SK-N-SH (cell line): ENCODE data around the gene DECR2. TPM values are rescaled to one million over a fixed set of nuclear protein-coding genes. Genes with fewer than 3 reads are reported as not detected.
A peak's percentile ranks its signal among the peaks of the same experiment; 100 is the strongest.

Experiments used
- CTCF ChIA-PET: fragments of 300-600, 350-600 bp; formaldehyde crosslinking; extraction: SDS; loops from one replicate; lab custom pipeline; 2021; lab: Yijun Ruan, JAX
- POLR2A ChIA-PET: fragments of 350-600 bp; sonication (Branson Sonifier 250); formaldehyde crosslinking; extraction: SDS; loops from one replicate; lab custom pipeline; 2020; ENCODE audit warnings: antibody characterized with exemption, inconsistent platforms; lab: Yijun Ruan, JAX
- DNase-seq: peaks from one replicate; pipeline ENCODE4 v3.0.0; 2012
- H2AFZ ChIP-seq: fragments of 200-600 bp; sonication (generic); 2 replicates; pipeline ENCODE4 v1.8.1; 2016; ENCODE audit warnings: antibody characterized with exemption, mild to moderate bottlenecking, low read depth
- H3F3A ChIP-seq: fragments of 200-600 bp; sonication (generic); replicated peaks from 2 replicates; pipeline ENCODE3; 2016; ENCODE audit warnings: antibody characterized with exemption, mild to moderate bottlenecking; ENCODE audit not compliant: insufficient read depth
- H3K27ac ChIP-seq, 2 experiments: fragments of 200-500 bp in 1 of 2; fragments of 200-600 bp in 1 of 2; sonication (Bioruptor generic) in 1 of 2; sonication (generic), shearing (Covaris generic) in 1 of 2; 2 replicates each; pipeline versions ENCODE4 v1.5.1 to v1.6.1; 2014 to 2016; ENCODE audit warnings: low read depth in 2 of 2, inconsistent platforms in 1 of 2, low read length in 1 of 2, mild to moderate bottlenecking in 1 of 2, mixed read lengths in 1 of 2
- H3K27me3 ChIP-seq: fragments of 200-600 bp; sonication (generic), shearing (Covaris generic); 2 replicates; pipeline ENCODE4 v1.6.1; 2016; ENCODE audit warnings: mixed run types; ENCODE audit not compliant: insufficient read depth
- H3K36me3 ChIP-seq, 2 experiments: fragments of 200-500 bp in 1 of 2; fragments of 200-600 bp in 1 of 2; sonication (Bioruptor generic) in 1 of 2; sonication (generic) in 1 of 2; replicated peaks in 1 of 2; 2 replicates each; pipeline versions ENCODE3 to v1.5.1; 2014 to 2016; ENCODE audit warnings: low read length in 1 of 2, mild to moderate bottlenecking in 1 of 2; ENCODE audit not compliant: insufficient read depth in 2 of 2, control insufficient read depth in 1 of 2
- H3K4me1 ChIP-seq, 2 experiments: fragments of 200-500 bp in 1 of 2; fragments of 200-600 bp in 1 of 2; sonication (Bioruptor generic) in 1 of 2; sonication (generic), shearing (Covaris generic) in 1 of 2; 2 replicates each; pipeline versions ENCODE4 v1.5.1 to v1.6.1; 2014 to 2016; ENCODE audit warnings: low read depth in 1 of 2, low read length in 1 of 2, mixed run types in 1 of 2; ENCODE audit not compliant: insufficient read depth in 2 of 2, control insufficient read depth in 1 of 2
- H3K4me2 ChIP-seq: fragments of 200-600 bp; sonication (generic), shearing (Covaris generic); 2 replicates; pipeline ENCODE4 v1.6.1; 2017; ENCODE audit warnings: mixed run types
- H3K4me3 ChIP-seq, 2 experiments: fragments of 200-500 bp in 1 of 2; fragments of 200-600 bp in 1 of 2; sonication (Bioruptor generic) in 1 of 2; sonication (generic), shearing (Covaris generic) in 1 of 2; 2 replicates each; pipeline versions ENCODE4 v1.5.1 to v1.8.1; 2014 to 2016; ENCODE audit warnings: low read depth in 2 of 2, inconsistent platforms in 1 of 2, low read length in 1 of 2, mild to moderate bottlenecking in 1 of 2, mixed read lengths in 1 of 2, moderate library complexity in 1 of 2
- H3K79me2 ChIP-seq: fragments of 200-600 bp; sonication (generic); 2 replicates; pipeline ENCODE4 v1.8.1; 2017; ENCODE audit warnings: mild to moderate bottlenecking; ENCODE audit not compliant: insufficient read depth
- H3K9ac ChIP-seq: fragments of 200-600 bp; sonication (generic); 2 replicates; pipeline ENCODE4 v1.6.1; 2017; ENCODE audit warnings: mixed run types
- H3K9me2 ChIP-seq: fragments of 200-600 bp; sonication (generic); 2 replicates; pipeline ENCODE4 v1.6.1; 2017; ENCODE audit warnings: mixed run types
- H3K9me3 ChIP-seq: fragments of 200-600 bp; sonication (generic); 2 replicates; pipeline ENCODE4 v1.6.1; 2017; ENCODE audit warnings: mixed run types, mild to moderate bottlenecking, moderate library complexity
- H4K20me1 ChIP-seq: fragments of 200-600 bp; sonication (generic); 2 replicates; pipeline ENCODE4 v1.6.1; 2017; ENCODE audit warnings: mild to moderate bottlenecking, mixed run types; ENCODE audit not compliant: insufficient read depth
- CHD2 ChIP-seq: fragments of 150-350 bp; IDR thresholded peaks from 2 replicates; pipeline ENCODE4 v1.6.1; 2018; ENCODE audit warnings: low read length; ENCODE audit not compliant: partially characterized antibody
- ELF1 ChIP-seq: IDR thresholded peaks from 2 replicates; pipeline ENCODE4 v1.4.0; 2012
- FOSL2 ChIP-seq: IDR thresholded peaks from 2 replicates; pipeline ENCODE4 v1.4.0; 2012; ENCODE audit warnings: low read depth, mild to moderate bottlenecking, moderate library complexity, borderline replicate concordance
- FOXM1 ChIP-seq: IDR thresholded peaks from 2 replicates; pipeline ENCODE4 v1.4.0; 2012; ENCODE audit warnings: low read depth, mild to moderate bottlenecking
- GABPA ChIP-seq: IDR thresholded peaks from 2 replicates; pipeline ENCODE4 v1.4.0; 2012; ENCODE audit warnings: low read depth, mild to moderate bottlenecking
- GATA2 ChIP-seq: sonication (generic); formaldehyde crosslinking; IDR thresholded peaks from 2 replicates; pipeline ENCODE4 v1.5.0; 2020; ENCODE audit warnings: mild to moderate bottlenecking, missing genetic modification reagents
- IRF3 ChIP-seq: fragments of 150-350 bp; IDR thresholded peaks from 2 replicates; pipeline ENCODE4 v1.6.1; 2016; ENCODE audit warnings: mild to moderate bottlenecking, low read depth, low read length
- JUND ChIP-seq: IDR thresholded peaks from 2 replicates; pipeline ENCODE4 v1.4.0; 2012
- MEF2A ChIP-seq: IDR thresholded peaks from 2 replicates; pipeline ENCODE4 v1.4.0; 2012; ENCODE audit warnings: low read depth, borderline replicate concordance
- NFIC ChIP-seq: IDR thresholded peaks from 2 replicates; pipeline ENCODE4 v1.4.0; 2012; ENCODE audit warnings: borderline replicate concordance
- NRF1 ChIP-seq: IDR thresholded peaks from 2 replicates; pipeline ENCODE4 v1.6.1; 2012; ENCODE audit warnings: low read depth, mild to moderate bottlenecking, low read length
- POLR2AphosphoS5 ChIP-seq: IDR thresholded peaks from 2 replicates; pipeline ENCODE4 v1.6.1; 2012; ENCODE audit warnings: low read depth, low read length
- RAD21 ChIP-seq: IDR thresholded peaks from 2 replicates; pipeline ENCODE4 v1.6.1; 2012; ENCODE audit warnings: mild to moderate bottlenecking, low read length
- RCOR1 ChIP-seq: fragments of 150-350 bp; IDR thresholded peaks from 2 replicates; pipeline ENCODE4 v1.6.1; 2017; ENCODE audit warnings: antibody characterized with exemption, low read length
- RXRA ChIP-seq: IDR thresholded peaks from 2 replicates; pipeline ENCODE4 v1.4.0; 2012; ENCODE audit warnings: low read depth, mild to moderate bottlenecking, borderline replicate concordance
- SMC3 ChIP-seq: IDR thresholded peaks from 2 replicates; pipeline ENCODE4 v1.6.1; 2012; ENCODE audit warnings: low read depth, low read length, improper control_type of control experiment
- YY1 ChIP-seq: IDR thresholded peaks from 2 replicates; pipeline ENCODE4 v1.4.0; 2012; ENCODE audit warnings: low read depth, mild to moderate bottlenecking
- WGBS: methylation state at CpG from one replicate; pipeline ENCODE4 v1.1.6; 2017; ENCODE audit warnings: low lambda C conversion rate; 5-methylcytosine and 5-hydroxymethylcytosine counted together
- polyA plus RNA-seq, 3 experiments: library from polyadenylated mRNA; depleted of rRNA; stranded (reverse); fragments of >200 nt; gene quantifications; 2 replicates each; pipeline ENCODE4 v1.2.3, GENCODE V29; 2012
- TF ChIP-seq, protein P1 (sequence below): fragments of 200-600 bp; sonication (generic); IDR thresholded peaks from 2 replicates; pipeline ENCODE4 v1.6.1; 2017; ENCODE audit warnings: antibody characterized with exemption, mild to moderate bottlenecking, moderate library complexity
- TF ChIP-seq, protein P2 (sequence below): IDR thresholded peaks from 2 replicates; pipeline ENCODE4; 2012
- TF ChIP-seq, protein P3 (sequence below): IDR thresholded peaks from 2 replicates; pipeline ENCODE4 v1.4.0; 2012; ENCODE audit warnings: low read depth, borderline replicate concordance
- TF ChIP-seq, protein P4 (sequence below): IDR thresholded peaks from 2 replicates; pipeline ENCODE4 v1.4.0; 2012; ENCODE audit warnings: low read depth
- TF ChIP-seq, protein P5 (sequence below): IDR thresholded peaks from 2 replicates; pipeline ENCODE4 v1.4.0; 2012; ENCODE audit warnings: low read depth, borderline replicate concordance

Gene DECR2
- polyA plus RNA-seq, 1 of the 3 experiments (the other 2 are of a cell fraction): 53.0 TPM

GRCh38 chr16:457732-458400 is 56.2 kb downstream of the DECR2 start:
- whole genome bisulfite sequencing: 91% methylated on average over 7 of the region's 14 CpGs
- DNase-seq: peak; percentile 53
- no peaks in the 10 kb centered on the region for H3K9me2 ChIP-seq
- POLR2A ChIA-PET: no interaction called here
- H3K27me3 ChIP-seq: no peaks in the 10 kb centered on the region
- peaks cover 29% of the 10 kb centered on the region; the same call in 1 of the 2 replicates for H4K20me1 ChIP-seq
- H3K4me3 ChIP-seq: no peak overlapping the region
- H3K79me2 ChIP-seq: peaks cover 61% of the 10 kb centered on the region
- H3K9ac ChIP-seq: no peak overlapping the region
- no peak for TF ChIP-seq FOXM1
- no peak for TF ChIP-seq RAD21
- TF ChIP-seq NFIC: no peak
- no peak for TF ChIP-seq POLR2AphosphoS5
- H3K27ac ChIP-seq: peak overlapping the region; percentile 31 to 47; a peak in 3 of 4 replicates
- H3F3A ChIP-seq: peaks cover 14% of the 10 kb centered on the region
- H3K36me3 ChIP-seq: peaks cover 5 to 6% of the 10 kb centered on the region in 2 experiments
- H3K9me3 ChIP-seq: no peaks in the 10 kb centered on the region
- CTCF ChIA-PET: interaction anchor here (0.7 kb wide), 1 partner anchor 13 kb away, joined by 3 read pairs; no protein-coding TSS in a partner anchor
- peaks cover 10 to 12% of the 10 kb centered on the region in 2 experiments; a peak in 2 of 4 replicates for H3K4me1 ChIP-seq
- no peak overlapping the region for H3K4me2 ChIP-seq
- H2AFZ ChIP-seq: no peak overlapping the region

DNA sequence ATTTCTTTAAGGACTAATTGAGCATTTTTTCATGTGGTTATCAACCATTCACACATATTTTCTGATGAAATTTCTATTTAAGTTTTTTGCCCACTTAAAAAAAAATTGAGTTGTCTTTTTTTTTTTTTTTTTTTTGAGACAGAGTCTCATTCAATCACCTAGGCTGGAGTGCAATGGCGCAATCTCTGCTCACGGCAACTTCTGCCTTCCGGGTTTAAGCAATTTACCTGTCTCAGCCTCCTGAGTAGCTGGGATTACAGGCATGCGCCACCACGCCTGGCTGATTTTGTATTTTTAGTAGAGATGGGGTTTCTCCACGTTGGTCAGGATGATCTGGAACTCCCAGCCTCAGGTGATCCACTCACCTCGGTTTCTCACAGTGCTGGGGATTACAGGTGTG is 58.1 kb downstream of the DECR2 start:
- Histone ChIP-seq H3K36me3 (peaks cover 5 to 6% of the 10 kb centered on the region in 2 experiments), H3K4me2 (no peak overlapping the region), H3K4me3 (no peak overlapping the region), H3K9ac (no peak overlapping the region), H3F3A (peaks cover 14% of the 10 kb centered on the region), H3K79me2 (peaks cover 57% of the 10 kb centered on the region), H3K27ac (no peak overlapping the region), H2AFZ (no peak overlapping the region), H4K20me1 (peaks cover 36% of the 10 kb centered on the region; the same call in 1 of the 2 replicates), H3K4me1 (peaks cover 10 to 12% of the 10 kb centered on the region in 2 experiments; a peak in 2 of 4 replicates), H3K27me3 (no peaks in the 10 kb centered on the region), H3K9me3 (no peaks in the 10 kb centered on the region), H3K9me2 (no peaks in the 10 kb centered on the region)
- 94% methylated on average over 7 of the region's 7 CpGs for WGBS
- no peak for DNase-seq
- ChIA-PET CTCF (no interaction called here), POLR2A (no interaction called here)
- no peak for TF ChIP-seq SMC3
- TF ChIP-seq, protein P1, sequence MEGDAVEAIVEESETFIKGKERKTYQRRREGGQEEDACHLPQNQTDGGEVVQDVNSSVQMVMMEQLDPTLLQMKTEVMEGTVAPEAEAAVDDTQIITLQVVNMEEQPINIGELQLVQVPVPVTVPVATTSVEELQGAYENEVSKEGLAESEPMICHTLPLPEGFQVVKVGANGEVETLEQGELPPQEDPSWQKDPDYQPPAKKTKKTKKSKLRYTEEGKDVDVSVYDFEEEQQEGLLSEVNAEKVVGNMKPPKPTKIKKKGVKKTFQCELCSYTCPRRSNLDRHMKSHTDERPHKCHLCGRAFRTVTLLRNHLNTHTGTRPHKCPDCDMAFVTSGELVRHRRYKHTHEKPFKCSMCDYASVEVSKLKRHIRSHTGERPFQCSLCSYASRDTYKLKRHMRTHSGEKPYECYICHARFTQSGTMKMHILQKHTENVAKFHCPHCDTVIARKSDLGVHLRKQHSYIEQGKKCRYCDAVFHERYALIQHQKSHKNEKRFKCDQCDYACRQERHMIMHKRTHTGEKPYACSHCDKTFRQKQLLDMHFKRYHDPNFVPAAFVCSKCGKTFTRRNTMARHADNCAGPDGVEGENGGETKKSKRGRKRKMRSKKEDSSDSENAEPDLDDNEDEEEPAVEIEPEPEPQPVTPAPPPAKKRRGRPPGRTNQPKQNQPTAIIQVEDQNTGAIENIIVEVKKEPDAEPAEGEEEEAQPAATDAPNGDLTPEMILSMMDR: no peak
- no peak for TF ChIP-seq MEF2A
- TF ChIP-seq, protein P2, sequence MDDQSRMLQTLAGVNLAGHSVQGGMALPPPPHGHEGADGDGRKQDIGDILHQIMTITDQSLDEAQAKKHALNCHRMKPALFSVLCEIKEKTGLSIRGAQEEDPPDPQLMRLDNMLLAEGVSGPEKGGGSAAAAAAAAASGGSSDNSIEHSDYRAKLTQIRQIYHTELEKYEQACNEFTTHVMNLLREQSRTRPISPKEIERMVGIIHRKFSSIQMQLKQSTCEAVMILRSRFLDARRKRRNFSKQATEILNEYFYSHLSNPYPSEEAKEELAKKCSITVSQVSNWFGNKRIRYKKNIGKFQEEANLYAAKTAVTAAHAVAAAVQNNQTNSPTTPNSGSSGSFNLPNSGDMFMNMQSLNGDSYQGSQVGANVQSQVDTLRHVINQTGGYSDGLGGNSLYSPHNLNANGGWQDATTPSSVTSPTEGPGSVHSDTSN: no peak
- no peak for TF ChIP-seq IRF3
- no peak for TF ChIP-seq JUND
- no peak for TF ChIP-seq GABPA
- TF ChIP-seq, protein P3, sequence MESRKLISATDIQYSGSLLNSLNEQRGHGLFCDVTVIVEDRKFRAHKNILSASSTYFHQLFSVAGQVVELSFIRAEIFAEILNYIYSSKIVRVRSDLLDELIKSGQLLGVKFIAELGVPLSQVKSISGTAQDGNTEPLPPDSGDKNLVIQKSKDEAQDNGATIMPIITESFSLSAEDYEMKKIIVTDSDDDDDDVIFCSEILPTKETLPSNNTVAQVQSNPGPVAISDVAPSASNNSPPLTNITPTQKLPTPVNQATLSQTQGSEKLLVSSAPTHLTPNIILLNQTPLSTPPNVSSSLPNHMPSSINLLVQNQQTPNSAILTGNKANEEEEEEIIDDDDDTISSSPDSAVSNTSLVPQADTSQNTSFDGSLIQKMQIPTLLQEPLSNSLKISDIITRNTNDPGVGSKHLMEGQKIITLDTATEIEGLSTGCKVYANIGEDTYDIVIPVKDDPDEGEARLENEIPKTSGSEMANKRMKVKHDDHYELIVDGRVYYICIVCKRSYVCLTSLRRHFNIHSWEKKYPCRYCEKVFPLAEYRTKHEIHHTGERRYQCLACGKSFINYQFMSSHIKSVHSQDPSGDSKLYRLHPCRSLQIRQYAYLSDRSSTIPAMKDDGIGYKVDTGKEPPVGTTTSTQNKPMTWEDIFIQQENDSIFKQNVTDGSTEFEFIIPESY: no peak
- TF ChIP-seq CHD2: no peak
- TF ChIP-seq GATA2: no peak
- TF ChIP-seq RXRA: no peak
- TF ChIP-seq ELF1: no peak
- no peak for TF ChIP-seq NRF1
- no peak for TF ChIP-seq YY1
- TF ChIP-seq, protein P4, sequence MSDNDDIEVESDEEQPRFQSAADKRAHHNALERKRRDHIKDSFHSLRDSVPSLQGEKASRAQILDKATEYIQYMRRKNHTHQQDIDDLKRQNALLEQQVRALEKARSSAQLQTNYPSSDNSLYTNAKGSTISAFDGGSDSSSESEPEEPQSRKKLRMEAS: no peak
- TF ChIP-seq, protein P5, sequence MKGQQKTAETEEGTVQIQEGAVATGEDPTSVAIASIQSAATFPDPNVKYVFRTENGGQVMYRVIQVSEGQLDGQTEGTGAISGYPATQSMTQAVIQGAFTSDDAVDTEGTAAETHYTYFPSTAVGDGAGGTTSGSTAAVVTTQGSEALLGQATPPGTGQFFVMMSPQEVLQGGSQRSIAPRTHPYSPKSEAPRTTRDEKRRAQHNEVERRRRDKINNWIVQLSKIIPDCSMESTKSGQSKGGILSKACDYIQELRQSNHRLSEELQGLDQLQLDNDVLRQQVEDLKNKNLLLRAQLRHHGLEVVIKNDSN: no peak
- TF ChIP-seq FOSL2: no peak
- TF ChIP-seq RCOR1: no peak
